ENCODE results near the gene SLC4A5.

The SLC4A5 gene

GRCh38 chr2:74307720-74308119, 35.5 kb downstream of the SLC4A5 start:
- DNase-seq = no peak

- no peak for DNase-seq
Observed at GRCh38 chr2:74304332-74305148, 38.7 kb downstream of the SLC4A5 start.

DNA sequence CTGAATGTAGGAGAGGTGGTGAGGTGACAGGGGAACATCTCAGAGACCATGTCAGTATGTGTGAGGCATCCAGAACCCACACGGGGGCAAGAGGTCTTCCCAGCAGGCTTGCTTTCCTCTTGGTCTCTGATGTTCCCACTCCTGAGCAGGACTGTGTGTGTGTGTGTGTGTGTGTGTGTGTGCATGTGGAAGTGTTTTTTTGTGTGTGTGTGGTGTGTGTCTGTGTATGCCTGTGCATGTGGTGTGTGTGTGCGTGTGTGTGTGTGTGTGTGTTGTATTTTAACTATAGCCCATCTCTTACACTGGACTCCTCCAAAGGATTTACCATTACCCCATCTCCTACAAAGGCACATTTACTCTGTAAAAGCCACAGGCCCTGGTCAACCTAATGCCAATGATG, 40.4 kb downstream of the SLC4A5 start:
- no peak for DNase-seq

DNA sequence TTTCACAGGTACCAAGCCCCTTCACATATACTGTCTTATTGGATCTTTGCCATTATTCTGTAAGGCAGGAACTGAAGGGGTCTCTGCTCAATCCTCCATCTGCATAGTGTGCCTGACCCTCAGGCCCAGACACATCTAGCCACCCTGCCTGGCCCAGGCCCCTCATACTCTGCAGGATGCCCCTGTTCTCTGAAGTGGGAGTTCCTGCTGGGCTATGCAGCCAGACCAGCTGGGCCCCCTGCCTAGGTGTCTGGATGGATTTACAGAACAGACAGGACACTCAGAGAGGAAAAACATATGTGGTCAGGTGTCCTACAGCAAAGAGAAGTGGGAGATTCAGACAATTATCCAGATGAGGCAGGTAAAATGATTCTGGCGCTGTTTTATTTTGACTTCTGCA, 42.0 kb downstream of the SLC4A5 start:
- DNase-seq = no peak

DNA sequence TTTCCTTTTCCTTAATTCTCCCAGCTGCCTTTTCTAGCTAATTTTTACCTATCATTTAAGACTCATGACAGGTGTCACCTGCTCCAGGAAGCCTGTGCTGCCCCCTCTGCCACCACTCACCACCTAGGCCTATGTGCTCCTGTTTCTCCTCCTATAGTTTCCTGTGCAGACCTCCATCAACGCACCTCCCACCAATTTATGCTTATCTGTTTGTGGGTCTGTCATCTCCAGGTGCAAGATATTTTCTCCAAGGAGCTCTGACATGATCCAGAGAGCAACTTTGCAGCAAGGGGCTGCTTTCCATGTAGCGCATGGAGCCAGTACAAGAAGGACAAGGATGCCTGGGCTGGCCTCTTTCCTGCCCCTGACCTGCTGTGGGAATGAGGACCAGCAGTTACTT, 42.7 kb downstream of the SLC4A5 start:
- no peak for DNase-seq

- no peak for DNase-seq
Observed at GRCh38 chr2:74297950-74298349, 45.3 kb downstream of the SLC4A5 start.

- DNase-seq = no peak
Observed at GRCh38 chr2:74297391-74297790, 45.8 kb downstream of the SLC4A5 start.

DNA sequence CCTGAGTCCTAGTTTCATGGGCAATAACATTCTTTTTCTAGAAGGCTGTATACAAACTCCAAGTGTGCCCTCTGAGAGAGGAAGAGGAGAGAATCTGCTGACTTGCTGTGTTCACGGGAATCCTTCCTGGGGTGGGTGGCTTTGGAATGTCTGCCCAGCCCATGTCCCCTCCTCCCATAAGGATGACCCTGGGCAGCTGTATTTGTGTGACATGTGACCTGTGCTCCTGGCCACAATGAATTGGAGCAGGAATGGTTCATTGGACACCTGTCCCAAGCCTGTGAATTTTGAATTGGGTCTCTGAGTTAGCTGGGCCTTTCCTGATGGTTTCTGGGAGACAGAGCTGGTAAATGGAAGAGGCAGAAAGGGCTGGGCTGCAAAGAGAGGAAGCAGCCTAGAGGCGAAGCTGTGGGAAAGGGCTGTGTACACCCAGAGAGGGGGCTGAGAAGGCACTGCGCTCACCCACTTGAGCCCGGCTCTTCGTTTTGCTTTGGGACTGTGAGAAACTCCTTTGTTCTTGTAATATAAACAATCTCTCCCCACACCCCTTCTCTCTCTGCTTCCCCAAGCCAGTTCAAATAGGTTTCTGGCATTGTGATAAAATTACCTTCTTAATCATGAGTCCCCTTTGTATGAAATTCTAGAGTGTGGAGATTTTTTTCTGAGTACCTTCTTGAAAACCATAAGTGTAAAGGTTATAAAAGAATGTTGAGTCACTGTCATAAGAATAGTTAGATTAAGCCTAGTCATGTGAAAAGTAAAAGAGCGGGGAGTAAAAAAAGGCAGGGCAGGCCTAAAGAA, 49.8 kb downstream of the SLC4A5 start:
- no peak for DNase-seq

DNA sequence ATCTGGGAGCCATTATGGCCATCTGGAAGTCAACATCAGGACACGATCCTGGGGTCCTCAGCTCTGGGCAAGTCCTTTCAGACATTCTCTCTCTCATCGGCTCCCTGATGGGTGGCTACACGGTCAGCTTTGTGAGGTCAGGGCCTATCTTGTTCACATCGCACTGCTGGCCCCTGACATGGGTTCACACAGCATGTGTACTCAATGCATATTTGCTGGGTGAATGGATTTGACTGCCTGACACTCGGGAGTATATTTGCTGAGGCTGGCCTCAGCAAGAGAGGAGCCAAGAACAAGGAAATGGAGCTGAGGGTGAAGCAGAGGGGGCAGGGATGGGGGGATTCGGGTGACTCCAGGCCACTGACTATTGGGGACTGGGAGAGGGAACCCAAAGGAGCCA, 50.5 kb downstream of the SLC4A5 start:
- DNase-seq = no peak

- DNase-seq = no peak
Observed at GRCh38 chr2:74291886-74292621, 51.2 kb downstream of the SLC4A5 start.

- no peak for DNase-seq
Observed at GRCh38 chr2:74291218-74291544, 52.0 kb downstream of the SLC4A5 start.

GRCh38 chr2:74290466-74291217, 52.6 kb downstream of the SLC4A5 start:
- DNase-seq = no peak

- no peak for DNase-seq
Observed at GRCh38 chr2:74290066-74290465, 53.1 kb downstream of the SLC4A5 start.

GRCh38 chr2:74286725-74287124, 56.5 kb downstream of the SLC4A5 start:
- DNase-seq = no peak

DNA sequence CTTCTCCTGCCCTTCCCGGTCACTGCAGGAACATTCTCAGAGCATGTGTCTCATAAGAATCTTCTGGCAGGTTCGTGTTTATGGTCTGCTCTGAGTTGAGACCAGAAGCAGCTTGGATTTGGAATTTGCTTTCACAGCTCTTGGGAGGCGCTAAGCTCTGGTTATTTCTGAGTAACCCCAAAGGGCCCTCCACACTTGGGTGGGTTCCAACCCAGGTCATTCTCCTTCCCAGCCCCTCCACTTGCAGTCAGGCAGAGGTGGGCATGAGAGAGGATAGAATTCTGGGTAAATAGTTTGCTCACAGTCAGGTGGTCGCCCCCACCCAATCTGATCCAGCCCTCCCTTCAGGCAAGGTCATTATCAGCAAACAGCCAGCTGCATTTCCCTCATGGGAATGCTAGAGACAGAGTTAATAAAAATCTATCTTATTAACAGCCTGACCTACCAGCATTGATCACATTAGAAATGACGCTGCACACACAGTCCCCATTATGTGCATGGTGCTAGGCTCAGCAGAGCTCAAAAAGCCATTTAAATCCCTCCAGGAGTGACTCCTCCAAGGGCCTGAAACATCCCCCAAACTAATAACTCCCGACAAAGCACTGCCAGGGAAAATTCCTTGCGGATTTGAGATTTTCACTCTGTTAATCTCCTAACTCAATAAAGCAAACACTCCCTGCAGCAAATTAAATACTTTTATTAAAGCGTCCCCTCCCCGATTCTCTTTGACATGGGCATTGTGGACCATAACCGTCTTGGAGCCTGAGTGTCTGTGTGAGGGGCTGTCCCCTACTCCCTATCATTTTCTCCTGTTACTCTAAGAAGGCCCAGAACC, 61.9 kb downstream of the SLC4A5 start:
- no peak for DNase-seq

DNA sequence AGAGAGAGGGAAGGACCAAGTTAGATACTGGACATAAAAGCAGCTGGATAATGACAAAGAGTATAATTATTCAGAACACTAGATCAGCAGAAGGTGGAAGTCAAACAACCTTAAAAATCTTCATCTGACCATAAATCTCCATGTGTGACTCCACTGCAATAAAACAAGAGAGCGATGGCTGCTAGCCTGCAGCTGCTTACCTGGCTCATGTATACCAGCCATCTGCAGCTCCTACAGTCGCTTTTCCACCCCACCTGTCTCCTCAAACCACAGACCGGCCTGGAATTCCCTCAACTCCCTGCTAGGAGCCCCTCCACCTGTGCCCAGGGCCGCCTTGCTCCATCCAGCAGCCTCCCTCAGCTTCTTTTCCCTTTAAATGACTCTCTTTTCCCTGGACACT, 64.5 kb downstream of the SLC4A5 start:
- no peak for DNase-seq

- no peak for DNase-seq
Observed at GRCh38 chr2:74278176-74278575, 65.0 kb downstream of the SLC4A5 start.

DNA sequence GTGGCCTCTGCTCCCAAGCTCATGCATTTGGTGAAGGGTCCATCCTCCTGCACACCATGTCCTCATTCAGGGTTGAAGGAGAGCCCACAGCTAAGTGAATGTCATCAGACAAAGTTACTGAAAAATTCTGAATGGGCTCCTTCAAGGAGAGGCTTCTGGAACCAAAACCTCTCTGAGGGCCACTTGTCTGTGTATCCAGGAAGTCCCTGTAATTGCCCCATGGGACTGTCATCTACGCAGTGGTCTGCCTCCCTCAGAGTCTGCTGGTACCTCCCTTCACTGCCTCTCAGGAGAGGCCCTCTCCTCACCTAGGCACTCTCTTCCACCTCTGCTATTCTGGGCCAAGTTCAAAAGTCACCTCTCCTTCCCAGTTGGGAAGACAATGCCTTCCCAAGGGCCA, 68.0 kb downstream of the SLC4A5 start:
- no peak for DNase-seq

- DNase-seq = no peak
Observed at GRCh38 chr2:74269667-74270066, 73.5 kb downstream of the SLC4A5 start.

GRCh38 chr2:74267068-74267467, 76.1 kb downstream of the SLC4A5 start:
- DNase-seq = no peak

DNA sequence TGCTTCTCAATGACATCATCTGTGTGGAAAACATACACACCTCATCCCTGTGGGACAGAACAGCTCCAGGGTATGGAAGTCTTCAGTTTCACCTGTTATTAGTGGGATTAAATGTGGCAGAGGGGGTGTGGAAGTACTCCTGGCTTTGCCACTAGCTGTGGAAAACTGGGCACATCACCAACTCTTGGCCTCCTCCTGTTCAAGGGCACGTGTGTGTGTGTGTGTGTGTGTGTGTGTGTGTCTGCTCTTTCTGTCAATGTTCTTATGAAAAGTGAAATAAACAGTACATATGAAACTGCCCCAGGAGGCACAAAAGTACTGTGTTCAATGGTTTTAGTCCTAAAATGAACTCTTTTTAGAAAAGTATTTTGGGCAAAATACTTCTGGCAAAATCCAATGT, 78.9 kb downstream of the SLC4A5 start:
- DNase-seq = no peak

- no peak for DNase-seq
Observed at GRCh38 chr2:74262681-74263080, 80.5 kb downstream of the SLC4A5 start.

Measured in inflammatory macrophage treated with lipopolysaccharide for 4 hours (primary cell).